ENCODE measurements around the gene SPATA46. TPM values are rescaled to one million over a fixed set of nuclear protein-coding genes. Genes with fewer than 3 reads are reported as not detected.

Gene SPATA46
- total RNA-seq, 1 donor from 2014 or later = not detected

DNA sequence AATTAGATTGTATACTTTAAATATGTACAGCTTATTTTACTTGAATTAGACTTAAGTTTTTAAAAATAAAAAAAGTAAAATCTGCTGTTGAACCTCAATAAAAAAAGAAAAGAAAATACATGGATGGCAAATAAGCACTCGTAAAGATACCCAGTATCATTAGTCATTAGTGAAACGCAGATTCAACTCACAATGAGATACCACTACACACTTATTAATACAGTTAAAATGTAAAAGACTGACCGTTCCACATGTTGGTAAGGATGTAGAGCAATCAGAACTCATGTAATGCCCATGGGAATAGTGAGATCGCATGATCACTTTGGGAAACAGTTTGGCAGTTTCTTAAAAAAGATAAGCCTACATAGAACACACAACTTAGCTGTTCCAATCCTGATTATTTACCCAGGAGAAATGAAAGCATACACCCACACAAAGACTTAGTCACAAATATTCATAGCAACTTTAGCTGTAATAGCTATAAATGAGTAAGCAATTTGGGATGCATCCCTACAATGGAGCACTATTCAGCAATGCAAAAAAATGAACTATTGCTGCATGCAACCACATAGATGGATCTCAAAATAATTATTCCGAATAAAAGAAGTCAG is 28.0 kb upstream of the SPATA46 start:
- no peak for DNase-seq (ENCODE audit: low spot score)
- H3K36me3 Mint-ChIP-seq (ENCODE audit: low read depth) = no peaks in the 10 kb centered on the region
- H3K27ac Mint-ChIP-seq = no peak overlapping the region
- intact Hi-C loops (cut with micrococcal nuclease) = no loop called here
- H3K4me3 Mint-ChIP-seq = no peak overlapping the region
- no peaks in the 10 kb centered on the region for H3K4me1 Mint-ChIP-seq (ENCODE audit: low read depth)
- peaks cover 10% of the 10 kb centered on the region for H3K27me3 Mint-ChIP-seq (ENCODE audit: insufficient read depth)
- no peaks in the 10 kb centered on the region for H3K9me3 Mint-ChIP-seq

DNA sequence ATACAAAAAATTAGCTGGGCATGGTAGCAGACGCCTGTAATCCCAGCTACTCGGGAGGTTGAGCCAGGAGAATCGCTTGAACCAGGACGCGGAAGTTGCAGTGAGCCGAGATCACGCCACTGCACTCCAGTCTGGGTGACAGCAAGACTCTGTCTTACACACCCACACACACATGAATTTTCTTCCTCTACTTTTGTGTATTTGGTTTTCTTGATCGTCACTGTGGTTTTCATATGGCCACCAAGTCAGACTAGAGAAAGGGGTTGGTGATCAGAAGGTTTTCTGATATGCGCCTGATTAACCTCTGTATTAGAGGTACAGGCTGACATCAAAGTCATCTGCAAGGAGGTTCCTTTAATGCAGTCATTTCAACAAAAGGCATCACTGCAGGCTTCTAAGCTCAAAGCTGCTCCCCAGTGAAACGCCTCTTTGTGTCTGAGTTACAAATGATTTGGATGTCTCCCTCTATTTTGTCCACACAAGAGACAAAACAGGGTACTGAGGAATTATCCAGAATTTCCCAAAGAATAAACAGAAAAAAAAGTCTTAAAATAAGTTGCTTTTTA is 24.2 kb upstream of the SPATA46 start:
- H3K36me3 Mint-ChIP-seq (ENCODE audit: low read depth) = no peaks in the 10 kb centered on the region
- no peak overlapping the region for H3K27ac Mint-ChIP-seq

DNA sequence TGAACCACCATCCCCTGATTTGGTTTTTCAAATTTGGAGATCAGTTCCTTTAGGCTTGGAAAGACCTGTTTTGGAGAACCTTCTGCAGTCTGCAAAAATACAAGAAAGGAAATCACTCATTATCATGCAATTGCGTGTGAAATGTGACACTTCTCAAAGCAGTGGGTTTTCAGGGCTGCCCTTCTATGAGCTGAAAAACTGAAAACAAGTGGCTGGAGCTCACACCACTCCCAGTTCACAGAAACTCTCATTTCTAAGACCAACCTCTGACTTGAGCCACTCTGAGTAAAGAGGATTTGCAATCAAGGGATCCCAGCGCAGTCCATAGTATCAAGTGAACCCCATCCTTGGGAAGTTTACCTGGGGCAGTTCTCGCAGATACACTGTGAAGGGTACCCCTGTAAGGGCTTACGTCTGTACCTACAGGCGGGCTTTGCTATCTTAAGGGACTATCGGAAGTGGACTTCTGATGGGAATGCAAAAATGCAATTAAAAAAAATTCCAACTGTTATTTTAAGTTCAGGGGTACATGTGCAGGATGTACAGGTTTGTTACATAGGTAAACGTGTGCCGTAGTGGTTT is 22.4 kb upstream of the SPATA46 start:
- Mint-ChIP-seq H3K27me3 (ENCODE audit: insufficient read depth) (peaks cover 7% of the 10 kb centered on the region), H3K4me3 (no peak overlapping the region), H3K27ac (no peak overlapping the region), H3K4me1 (ENCODE audit: low read depth) (no peaks in the 10 kb centered on the region), H3K36me3 (ENCODE audit: low read depth) (no peaks in the 10 kb centered on the region), H3K9me3 (no peaks in the 10 kb centered on the region)
- intact Hi-C loops (cut with micrococcal nuclease) = no loop called here
- no peak for DNase-seq (ENCODE audit: low spot score)

More for the DNA sequence above, 24.2 kb upstream of the SPATA46 start:
- Mint-ChIP-seq H3K4me3 (no peak overlapping the region), H3K27me3 (ENCODE audit: insufficient read depth) (peaks cover 9% of the 10 kb centered on the region), H3K4me1 (ENCODE audit: low read depth) (no peaks in the 10 kb centered on the region), H3K9me3 (no peaks in the 10 kb centered on the region)
- DNase-seq (ENCODE audit: low spot score) = no peak
- intact Hi-C loops (cut with micrococcal nuclease) = no loop called here

DNA sequence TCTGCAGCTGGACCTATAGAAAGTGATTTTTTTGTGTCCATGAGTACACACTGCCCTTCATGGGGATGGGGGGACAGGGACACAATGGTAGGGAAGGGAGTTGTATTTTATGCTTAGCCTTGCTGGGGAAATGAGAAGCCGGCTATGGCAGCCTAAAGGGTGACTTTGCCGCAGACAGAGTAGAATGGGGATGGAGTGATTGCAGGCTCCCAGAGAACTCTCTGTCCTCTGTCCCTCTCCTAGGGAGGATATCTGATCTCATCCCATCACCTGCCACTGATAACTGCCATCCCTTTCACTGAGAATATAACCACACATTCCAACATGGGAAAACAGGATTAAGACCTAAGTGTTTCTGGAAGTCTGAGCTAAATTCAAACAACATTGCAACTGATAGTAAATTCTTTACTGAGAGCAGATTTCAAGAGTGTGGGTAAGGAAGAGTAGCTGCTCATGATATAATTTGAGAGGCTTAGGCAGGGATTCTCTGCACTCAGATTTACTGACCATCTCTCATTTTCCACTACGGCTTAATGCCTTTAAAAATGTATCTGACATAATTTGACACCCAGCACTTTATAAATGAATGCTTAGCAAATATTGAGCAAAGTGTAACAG is 21.4 kb upstream of the SPATA46 start:
- peaks cover 7% of the 10 kb centered on the region for H3K27me3 Mint-ChIP-seq (ENCODE audit: insufficient read depth)
- intact Hi-C loops (cut with micrococcal nuclease) = no loop called here
- no peaks in the 10 kb centered on the region for H3K36me3 Mint-ChIP-seq (ENCODE audit: low read depth)
- H3K9me3 Mint-ChIP-seq = no peaks in the 10 kb centered on the region
- no peak for DNase-seq (ENCODE audit: low spot score)
- H3K4me1 Mint-ChIP-seq (ENCODE audit: low read depth) = no peaks in the 10 kb centered on the region
- no peak overlapping the region for H3K4me3 Mint-ChIP-seq
- no peak overlapping the region for H3K27ac Mint-ChIP-seq

DNA sequence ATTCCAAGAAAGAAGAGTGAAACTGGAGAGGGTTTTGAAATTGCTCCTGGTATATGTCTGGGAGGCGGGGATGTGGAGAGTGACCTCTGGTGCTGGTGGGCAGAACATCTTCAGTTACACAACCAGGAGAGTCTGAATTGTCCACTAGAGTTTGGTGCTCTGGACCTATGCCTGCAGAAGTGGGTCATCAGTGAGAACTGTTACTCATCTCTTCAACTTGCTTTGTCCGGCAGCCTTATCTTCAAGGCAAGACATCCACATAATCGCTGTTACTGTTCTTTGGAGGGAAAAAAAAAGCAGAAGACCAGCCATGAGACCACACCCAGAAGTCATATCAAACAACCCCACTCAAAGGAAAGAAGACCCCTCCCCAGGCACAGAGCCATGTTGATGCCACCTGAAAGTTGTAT is 20.4 kb upstream of the SPATA46 start:
- Mint-ChIP-seq H3K27me3 (ENCODE audit: insufficient read depth) (peaks cover 9% of the 10 kb centered on the region), H3K4me3 (no peak overlapping the region), H3K4me1 (ENCODE audit: low read depth) (no peaks in the 10 kb centered on the region), H3K36me3 (ENCODE audit: low read depth) (no peaks in the 10 kb centered on the region), H3K9me3 (no peaks in the 10 kb centered on the region), H3K27ac (no peak overlapping the region)
- DNase-seq (ENCODE audit: low spot score) = no peak
- intact Hi-C loops (cut with micrococcal nuclease) = no loop called here

DNA sequence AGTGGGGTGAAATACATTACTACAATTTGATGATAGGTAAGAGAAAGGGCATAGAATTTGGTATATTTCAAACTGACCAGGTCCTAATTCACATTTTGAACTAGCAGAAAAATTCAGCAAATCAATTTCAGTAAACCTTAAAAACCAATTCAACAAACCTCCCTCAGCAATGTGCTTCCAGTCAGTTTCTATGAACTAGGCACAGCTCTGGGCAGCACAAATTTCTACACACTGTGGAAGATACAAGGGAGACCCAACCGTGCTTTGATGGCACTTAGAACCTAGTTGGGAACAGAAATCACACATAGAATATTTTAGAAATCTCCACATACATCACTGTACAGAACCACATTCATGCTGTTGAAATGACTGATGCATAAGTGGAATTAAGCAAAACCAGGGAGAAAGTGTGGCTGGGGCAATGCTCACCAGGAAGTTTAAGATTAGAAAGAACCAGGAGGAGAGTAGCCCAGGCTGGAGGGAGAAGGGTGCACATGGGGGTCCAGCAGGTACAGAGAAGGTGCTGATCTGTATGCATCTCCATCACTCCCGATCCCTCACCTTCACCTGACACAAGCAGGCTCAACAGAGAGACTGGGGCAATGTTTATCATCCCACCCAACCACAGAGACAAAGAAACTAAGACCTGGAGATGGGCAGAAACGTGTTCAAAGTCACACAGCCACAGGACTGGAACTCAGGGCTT is 19.7 kb upstream of the SPATA46 start:
- intact Hi-C loops (cut with micrococcal nuclease) = no loop called here
- Mint-ChIP-seq H3K4me1 (ENCODE audit: low read depth) (no peaks in the 10 kb centered on the region), H3K9me3 (no peaks in the 10 kb centered on the region), H3K36me3 (ENCODE audit: low read depth) (no peaks in the 10 kb centered on the region), H3K27ac (no peak overlapping the region), H3K4me3 (no peak overlapping the region), H3K27me3 (ENCODE audit: insufficient read depth) (peaks cover 9% of the 10 kb centered on the region)
- no peak for DNase-seq (ENCODE audit: low spot score)

DNA sequence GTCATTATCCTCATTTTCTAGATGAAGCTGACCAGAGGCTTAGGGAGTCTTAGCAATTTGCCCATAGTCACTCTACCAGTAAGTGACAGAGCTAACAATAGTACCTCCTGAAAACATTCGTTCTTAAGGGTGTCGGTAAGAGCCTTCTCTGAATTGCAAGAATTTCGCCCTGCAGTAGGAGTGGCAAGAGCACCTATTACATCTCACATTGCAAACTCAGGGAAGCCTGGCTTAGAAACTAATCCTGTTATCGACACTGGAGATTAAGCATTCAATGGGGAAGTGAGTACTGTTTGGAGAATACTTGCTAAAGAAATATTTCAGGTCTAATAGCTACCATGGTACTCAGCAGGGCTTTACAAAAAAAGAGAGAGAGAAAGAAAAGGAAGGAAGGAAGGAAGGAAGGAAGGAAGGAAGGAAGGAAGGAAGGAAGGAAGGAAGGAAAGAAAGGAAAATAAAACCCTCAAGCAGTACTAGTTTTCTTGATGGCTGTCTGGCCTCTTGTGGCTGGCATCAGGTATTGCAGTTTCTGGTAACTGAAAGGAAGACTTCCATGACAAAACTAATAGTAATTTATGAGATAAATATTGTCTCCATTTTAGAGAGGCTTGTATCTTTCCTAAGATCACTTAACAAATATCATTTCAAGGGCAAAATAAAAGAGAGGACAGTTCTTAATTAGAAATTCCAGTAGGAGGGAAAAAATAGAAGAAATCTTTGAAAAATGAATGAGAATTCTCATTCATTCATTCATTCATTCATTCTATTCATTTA is 15.3 kb upstream of the SPATA46 start:
- no peak for DNase-seq (ENCODE audit: low spot score)
- Mint-ChIP-seq H3K4me3 (no peak overlapping the region), H3K27me3 (ENCODE audit: insufficient read depth) (peaks cover 9% of the 10 kb centered on the region), H3K4me1 (ENCODE audit: low read depth) (no peaks in the 10 kb centered on the region), H3K27ac (no peak overlapping the region), H3K36me3 (ENCODE audit: low read depth) (no peaks in the 10 kb centered on the region), H3K9me3 (no peaks in the 10 kb centered on the region)
- intact Hi-C loops (cut with micrococcal nuclease) = loop anchor here (1.0 to 5.0 kb wide), 2 partner anchors 336 to 600 kb away; no protein-coding TSS in a partner anchor

DNA sequence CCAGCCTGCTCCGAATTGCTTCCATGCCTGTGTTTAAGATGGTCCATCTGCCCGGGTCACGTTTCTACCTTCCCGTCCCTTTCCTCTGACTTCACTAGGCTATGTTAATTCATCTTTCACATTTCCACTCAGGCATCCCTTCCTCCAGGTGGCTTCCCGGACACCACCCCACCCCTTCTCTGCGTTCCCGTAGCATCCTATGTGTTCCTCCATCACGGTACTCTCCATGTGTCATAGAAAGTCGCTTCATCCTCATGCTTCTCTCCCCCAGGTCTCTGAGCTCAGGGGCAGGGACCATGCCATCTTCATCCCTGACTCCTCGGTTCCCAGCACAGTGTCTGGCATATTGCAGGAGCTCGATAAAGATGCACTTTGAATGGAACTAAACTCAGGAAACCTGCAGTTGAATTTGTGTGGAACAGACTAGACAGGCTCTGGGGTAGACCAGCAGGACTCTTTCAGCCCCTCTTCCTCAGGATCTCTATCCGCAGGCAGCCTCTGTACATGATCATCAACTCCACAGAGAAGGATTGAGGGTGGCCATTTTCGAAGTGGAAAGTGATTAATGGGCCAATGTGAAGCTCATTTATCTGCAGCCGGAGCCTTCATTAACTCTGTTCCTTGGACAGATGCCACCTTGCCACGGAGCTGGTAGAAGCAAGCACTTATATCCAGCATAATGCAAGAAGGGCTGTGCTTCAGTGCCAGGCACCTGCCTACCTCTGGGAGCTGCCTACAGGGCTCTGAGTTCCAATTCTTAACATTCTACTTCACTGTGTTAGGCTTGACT is 13.9 kb upstream of the SPATA46 start:
- DNase-seq (ENCODE audit: low spot score) = no peak
- intact Hi-C loops (cut with micrococcal nuclease) = loop anchor here (5.0 kb wide), 1 partner anchor 598 kb away; no protein-coding TSS in a partner anchor
- Mint-ChIP-seq H3K27ac (no peak overlapping the region), H3K9me3 (no peaks in the 10 kb centered on the region), H3K36me3 (ENCODE audit: low read depth) (no peaks in the 10 kb centered on the region), H3K27me3 (ENCODE audit: insufficient read depth) (peaks cover 11% of the 10 kb centered on the region), H3K4me3 (no peak overlapping the region), H3K4me1 (ENCODE audit: low read depth) (no peaks in the 10 kb centered on the region)

DNA sequence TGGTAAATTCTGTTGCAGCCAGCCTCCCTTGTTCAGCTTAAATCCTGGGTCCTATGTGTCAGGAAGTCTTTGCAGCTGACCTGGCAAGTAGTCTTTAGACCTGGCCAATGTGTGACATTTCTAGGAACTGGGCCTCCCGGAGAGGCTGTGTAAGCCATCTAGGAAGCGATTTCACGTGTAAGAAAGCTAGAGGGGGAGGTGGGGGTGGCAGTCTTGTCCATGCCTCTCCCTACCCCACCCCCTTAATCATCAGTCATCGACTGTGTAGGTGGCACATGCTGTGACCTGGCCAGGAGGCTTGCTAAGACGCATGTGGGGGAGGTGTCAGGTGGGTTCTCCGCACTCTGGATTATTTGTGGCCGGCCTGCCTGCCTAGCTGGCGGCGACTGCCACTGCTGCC is 13.3 kb upstream of the SPATA46 start:
- Mint-ChIP-seq H3K36me3 (ENCODE audit: low read depth) (no peaks in the 10 kb centered on the region), H3K27me3 (ENCODE audit: insufficient read depth) (peaks cover 11% of the 10 kb centered on the region), H3K9me3 (no peaks in the 10 kb centered on the region), H3K4me3 (no peak overlapping the region), H3K4me1 (ENCODE audit: low read depth) (no peaks in the 10 kb centered on the region), H3K27ac (no peak overlapping the region)
- DNase-seq (ENCODE audit: low spot score) = no peak
- intact Hi-C loops (cut with micrococcal nuclease) = loop anchor here (5.0 kb wide), 1 partner anchor 598 kb away; no protein-coding TSS in a partner anchor

DNA sequence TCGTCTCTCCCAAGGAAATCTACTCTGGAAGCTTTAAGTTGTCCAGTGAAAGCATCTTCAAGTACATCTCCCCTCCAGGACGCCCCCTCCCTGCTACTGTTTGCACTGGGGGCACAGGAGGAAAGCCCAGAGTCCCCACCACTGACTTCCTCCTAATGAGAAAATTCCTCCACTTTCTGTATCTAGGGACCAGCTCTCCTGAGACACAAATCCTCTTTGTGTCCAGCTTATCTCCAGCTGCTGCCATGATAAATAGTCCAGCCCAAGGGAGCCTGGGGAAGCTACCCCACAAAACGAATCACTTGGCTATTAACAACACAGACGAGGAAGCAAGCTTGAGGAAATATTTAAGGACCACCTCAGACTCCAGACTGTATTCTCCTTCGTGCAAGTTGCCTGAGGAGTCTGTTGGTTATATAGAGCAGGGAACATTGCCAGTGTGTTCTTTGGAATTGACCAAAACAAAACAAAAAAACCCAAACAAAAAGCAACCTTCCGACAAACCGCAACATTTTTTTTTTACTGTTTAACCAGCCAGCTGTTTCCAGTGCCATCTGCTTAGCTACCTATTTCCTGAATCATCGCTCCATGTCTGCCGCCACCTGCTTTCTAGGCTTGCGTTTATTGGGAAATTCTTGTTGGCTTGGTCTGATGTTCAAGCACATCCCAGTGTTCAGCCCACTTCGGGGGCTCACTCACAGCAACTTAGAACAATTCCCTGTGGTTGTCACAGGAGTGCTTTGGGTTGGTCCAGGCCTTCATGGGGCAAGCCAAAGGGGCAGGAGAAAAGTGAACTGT is 12.6 kb upstream of the SPATA46 start:
- H3K4me3 Mint-ChIP-seq = no peak overlapping the region
- DNase-seq (ENCODE audit: low spot score) = no peak
- H3K4me1 Mint-ChIP-seq (ENCODE audit: low read depth) = no peaks in the 10 kb centered on the region
- H3K36me3 Mint-ChIP-seq (ENCODE audit: low read depth) = no peaks in the 10 kb centered on the region
- no peaks in the 10 kb centered on the region for H3K9me3 Mint-ChIP-seq
- no peak overlapping the region for H3K27ac Mint-ChIP-seq
- intact Hi-C loops (cut with micrococcal nuclease) = no loop called here
- peaks cover 11% of the 10 kb centered on the region for H3K27me3 Mint-ChIP-seq (ENCODE audit: insufficient read depth)

DNA sequence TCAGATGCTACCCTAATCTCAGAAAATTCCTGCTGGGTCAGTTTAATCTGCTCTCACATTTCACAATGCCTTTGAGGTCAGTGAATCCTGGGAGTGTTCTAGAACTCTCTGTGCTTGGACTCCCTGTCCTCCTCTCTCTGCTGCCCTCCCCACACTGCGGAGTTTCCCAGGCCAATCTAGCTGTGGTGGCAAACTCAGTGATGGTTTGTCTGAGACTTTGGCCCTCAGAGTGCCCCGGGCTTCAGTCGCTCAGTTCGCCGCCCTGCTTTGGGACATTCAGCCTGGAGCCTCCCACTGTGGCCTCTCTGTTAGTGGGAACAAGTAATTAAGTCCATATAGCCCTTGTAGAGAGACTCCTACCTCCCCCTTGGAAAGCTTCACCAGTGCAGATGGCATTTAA is 12.0 kb upstream of the SPATA46 start:
- intact Hi-C loops (cut with micrococcal nuclease) = no loop called here
- H3K4me1 Mint-ChIP-seq (ENCODE audit: low read depth) = no peaks in the 10 kb centered on the region
- no peak overlapping the region for H3K27ac Mint-ChIP-seq
- H3K27me3 Mint-ChIP-seq (ENCODE audit: insufficient read depth) = peaks cover 13% of the 10 kb centered on the region
- no peak overlapping the region for H3K4me3 Mint-ChIP-seq
- no peaks in the 10 kb centered on the region for H3K36me3 Mint-ChIP-seq (ENCODE audit: low read depth)
- no peak for DNase-seq (ENCODE audit: low spot score)
- H3K9me3 Mint-ChIP-seq = no peaks in the 10 kb centered on the region
